ENCODE data around the gene CLMP.
"Not testable (repeated sequence)": the region's sequence is repeated elsewhere in the genome, so short reads cannot be mapped to it uniquely, and the experiment has no call there.

Gene CLMP

DNA sequence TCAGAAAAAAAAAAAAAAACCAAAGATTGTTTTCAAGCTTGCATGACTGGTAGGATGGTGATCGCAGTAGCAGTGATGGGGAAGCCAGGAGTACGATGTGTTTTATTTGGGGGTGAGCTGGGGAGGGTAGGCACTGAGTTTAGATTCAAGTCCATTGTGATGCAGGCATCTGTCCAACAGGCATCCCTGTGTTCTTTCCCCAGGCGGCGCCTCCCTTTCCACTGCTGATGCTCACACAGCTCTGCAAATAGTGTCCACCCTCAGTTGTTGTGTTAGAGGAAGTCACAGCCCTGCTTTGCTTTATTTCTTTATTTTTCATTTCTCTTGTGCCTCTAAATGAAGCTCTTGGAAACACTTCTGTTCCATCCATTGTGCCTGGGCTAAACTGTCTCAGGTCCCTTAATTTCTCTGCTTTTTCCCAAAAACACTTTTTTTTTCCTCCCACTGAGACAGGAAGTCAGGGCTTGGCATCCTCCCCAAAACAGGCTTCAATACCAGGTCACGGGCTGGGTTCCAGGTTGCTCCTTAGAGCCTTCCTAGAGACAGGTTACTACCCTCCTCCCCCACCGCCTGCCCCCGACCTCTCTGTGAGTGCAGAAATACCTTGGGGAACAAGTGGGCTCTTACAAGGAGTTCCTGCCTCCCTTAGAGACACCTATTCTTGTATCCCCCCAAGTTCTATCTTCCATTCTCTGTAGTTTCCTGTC, 94.5 kb downstream of the CLMP start:
- no peak for TF ChIP-seq POLR2A (IDR thresholded peaks at IDR 0.05; ENCODE audit: low read depth, low read length)
- FAIRE-seq (no peak), DNase-seq (ENCODE audit: insufficient read length, low spot score) (no peak)

DNA sequence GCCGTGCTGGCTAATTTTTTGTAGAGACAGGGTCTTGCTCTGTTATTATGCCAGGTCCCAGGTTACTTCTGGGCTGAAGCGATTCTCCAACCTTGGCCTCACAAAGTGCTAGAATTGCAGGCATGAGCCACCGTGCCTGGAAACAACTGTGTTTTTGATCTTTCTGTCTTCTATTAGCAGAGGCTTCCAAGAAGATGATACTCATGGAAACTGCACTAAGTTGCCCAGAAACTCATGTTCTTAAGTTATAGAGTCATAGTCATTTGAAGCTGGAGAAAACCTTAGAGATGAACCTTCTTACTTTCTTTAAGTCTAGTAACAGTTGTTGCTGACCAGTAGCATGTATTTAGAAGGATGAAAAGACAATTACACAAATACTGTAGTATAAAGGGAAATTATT, 96.1 kb downstream of the CLMP start:
- TF ChIP-seq POLR2A (IDR thresholded peaks at IDR 0.05; ENCODE audit: low read depth, low read length): no peak
- DNase-seq (ENCODE audit: insufficient read length, low spot score) (no peak), FAIRE-seq (no peak)

DNA sequence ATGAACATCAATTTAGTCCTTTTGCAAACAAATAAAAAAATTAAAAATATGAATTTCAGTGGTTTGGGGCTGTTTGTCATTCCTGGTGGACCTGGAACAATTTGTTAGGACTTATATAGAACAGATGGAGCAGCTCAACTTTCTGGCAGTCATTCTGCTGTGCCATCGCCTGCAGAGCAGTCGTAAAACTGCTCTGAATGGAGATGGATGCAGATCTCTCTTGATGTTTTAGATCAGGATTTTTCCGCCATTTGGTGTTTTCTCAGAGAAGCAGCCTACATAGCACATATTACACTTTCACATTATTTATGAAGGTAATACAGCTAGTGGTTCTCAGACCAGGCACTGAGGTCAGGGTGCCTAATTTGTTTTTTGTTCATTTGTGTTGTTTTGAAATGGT, 101.3 kb downstream of the CLMP start:
- TF ChIP-seq POLR2A (IDR thresholded peaks at IDR 0.05; ENCODE audit: low read depth, low read length): no peak
- no peak for FAIRE-seq
- DNase-seq (ENCODE audit: insufficient read length, low spot score): no peak

DNA sequence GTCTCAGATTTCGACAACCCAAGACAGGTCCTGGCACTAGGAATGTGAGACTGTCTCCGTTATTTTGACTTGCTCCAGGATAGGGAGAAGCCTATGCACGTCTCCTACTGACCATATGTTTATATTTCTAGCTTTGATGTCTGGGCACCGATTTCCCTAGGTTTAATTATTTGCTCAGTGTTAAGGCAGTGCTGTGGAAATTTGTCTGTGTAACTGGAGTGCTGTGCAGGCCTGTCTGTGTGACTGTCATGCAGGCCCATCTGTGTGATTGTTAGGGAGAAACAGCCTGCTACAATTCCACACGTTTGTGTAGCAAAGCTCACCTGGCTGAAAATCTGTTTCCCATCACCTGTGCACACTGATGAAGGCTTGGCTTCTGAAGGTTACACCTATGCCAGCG, 103.5 kb downstream of the CLMP start:
- TF ChIP-seq POLR2A (IDR thresholded peaks at IDR 0.05; ENCODE audit: low read depth, low read length): no peak
- FAIRE-seq (no peak), DNase-seq (ENCODE audit: insufficient read length, low spot score) (no peak)

DNA sequence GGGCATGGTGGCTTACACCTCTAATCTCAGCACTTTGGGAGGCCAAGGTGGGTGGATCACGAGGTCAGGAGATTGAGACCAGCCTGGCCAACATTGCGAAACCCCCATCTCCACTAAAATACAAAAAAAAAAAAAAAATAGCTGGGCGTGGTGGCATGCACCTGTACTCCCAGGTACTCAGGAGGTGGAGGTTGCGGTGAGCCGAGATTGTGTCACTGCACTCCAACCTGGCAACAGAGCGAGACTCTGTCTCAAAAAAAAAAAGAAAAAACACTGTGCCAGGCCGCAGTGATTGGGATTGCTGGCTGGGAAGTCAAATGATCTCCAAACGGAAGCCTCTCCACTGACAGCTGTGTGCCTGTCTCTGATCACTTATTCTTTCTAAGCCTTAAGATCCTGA, 104.9 kb downstream of the CLMP start:
- not testable (repeated sequence) for DNase-seq (ENCODE audit: insufficient read length, low spot score); FAIRE-seq

DNA sequence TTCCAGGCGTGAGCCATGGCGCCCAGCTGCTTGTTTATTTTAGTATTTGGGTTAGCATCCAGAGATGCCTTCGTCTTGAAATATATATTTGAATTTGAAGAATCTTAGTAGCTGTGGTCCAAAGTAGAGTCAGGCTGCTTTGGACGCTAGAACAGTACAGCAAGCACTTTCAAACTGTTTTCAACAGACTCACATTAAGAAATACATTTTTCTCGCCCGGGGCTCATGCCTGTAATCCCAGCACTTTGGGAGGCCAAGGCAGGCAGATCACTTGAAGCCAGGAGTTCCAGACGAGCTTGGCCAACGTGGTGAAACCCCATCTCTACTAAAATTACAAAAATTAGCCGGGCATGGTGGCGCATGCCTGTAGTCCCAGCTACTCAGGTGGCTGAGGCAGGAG, 106.2 kb downstream of the CLMP start:
- not testable (repeated sequence) for DNase-seq (ENCODE audit: insufficient read length, low spot score); FAIRE-seq

DNA sequence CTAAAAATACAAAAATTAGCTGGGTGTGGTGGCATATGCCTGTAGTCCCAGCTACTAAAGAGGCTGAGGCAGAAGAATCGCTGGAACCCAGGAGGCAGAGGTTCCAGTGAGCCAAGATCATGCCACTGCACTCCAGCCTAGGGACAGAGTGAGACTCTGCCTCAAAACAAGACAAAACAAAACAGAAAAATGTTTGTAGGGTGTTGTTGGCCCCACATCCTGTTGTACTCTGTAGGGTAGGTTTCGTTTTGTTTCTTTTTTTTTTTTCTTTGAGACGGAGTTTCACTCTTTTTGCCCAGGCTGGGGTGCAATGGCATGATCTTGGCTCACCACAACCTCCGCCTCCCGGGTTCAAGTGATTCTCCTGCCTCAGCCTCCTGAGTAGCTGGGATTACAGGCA, 107.4 kb downstream of the CLMP start:
- DNase-seq (ENCODE audit: insufficient read length, low spot score); FAIRE-seq: not testable (repeated sequence)

DNA sequence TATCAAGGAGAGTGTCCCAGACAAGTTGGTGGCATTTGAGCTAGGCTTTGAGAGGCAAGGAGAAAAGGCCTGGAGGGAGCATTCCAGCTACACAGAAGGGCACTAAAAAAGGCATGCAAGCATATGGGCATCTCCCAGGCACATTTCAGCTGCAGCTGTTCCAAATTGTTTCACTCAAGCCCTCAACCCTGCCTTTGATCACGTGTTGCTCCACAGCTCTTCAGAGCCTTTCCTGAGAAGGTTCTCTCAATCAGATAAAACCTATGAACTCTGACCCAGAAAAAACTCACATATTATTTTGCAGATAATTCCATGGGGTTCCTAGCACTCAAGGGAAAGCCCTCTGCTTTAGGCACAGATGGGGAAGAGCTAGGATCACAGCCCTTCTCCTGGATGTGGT, 108.7 kb downstream of the CLMP start:
- TF ChIP-seq POLR2A (IDR thresholded peaks at IDR 0.05; ENCODE audit: low read depth, low read length): no peak
- DNase-seq (ENCODE audit: insufficient read length, low spot score): no peak
- no peak for FAIRE-seq

DNA sequence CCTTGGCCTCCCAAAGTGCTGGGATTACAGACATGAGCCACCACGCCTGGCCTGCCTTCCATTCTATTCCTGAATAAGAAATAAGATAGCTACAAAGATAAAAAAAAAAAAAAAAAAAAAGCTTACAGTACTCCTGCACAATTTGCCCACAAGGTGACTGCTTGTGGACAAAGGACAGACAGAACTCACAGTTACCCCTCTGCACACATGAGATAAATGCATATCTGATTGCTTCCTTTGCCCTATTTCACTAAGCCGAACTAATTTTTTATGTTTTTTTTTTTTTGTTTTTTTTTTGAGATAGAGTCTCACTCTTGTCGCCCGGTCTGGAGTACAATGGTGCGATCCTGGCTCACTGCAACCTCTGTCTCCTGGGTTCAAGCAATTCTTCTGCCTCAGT, 109.6 kb downstream of the CLMP start:
- no peak for TF ChIP-seq POLR2A (IDR thresholded peaks at IDR 0.05; ENCODE audit: low read depth, low read length)
- no peak for FAIRE-seq
- DNase-seq (ENCODE audit: insufficient read length, low spot score): no peak

DNA sequence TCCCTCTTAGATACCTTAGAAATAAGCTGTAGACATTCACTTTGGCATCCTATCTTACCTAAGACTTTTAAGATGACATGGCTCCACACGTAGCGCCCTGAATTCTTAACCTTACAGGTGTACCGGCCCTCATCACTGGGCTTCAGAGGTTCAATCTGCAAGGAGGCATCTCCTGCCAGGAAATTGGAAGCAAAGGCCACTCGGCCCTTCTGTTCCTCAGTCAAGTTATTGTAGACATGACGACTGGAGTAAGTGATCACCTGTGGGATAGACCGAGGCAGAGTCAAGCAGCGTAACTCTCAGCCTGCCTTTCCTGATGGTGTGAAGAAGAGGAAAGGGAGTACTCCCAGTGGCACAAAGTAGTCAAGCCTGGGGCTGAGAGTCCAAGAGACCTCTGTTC, 110.6 kb downstream of the CLMP start:
- TF ChIP-seq POLR2A (IDR thresholded peaks at IDR 0.05; ENCODE audit: low read depth, low read length): no peak
- DNase-seq (ENCODE audit: insufficient read length, low spot score): no peak
- FAIRE-seq: no peak

DNA sequence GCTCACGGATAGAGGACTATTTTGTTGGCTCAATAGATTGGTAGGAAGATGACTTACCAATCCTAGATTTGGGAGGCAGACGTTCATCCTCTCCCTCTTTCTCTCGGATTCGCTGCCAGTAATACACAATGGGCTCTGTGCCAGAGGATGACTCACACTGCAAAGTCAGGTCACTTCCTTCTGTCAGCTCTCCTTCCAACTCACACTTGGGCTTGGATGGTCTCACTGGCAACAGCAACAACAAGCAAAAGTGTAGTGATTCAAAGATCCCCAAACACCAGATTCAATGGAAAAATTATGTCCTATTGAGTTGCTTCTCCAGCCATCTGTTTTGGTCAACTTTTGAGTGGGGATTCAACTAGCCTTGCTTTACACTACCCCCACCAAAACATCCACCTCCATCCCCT, 111.4 kb downstream of the CLMP start:
- DNase-seq (ENCODE audit: insufficient read length, low spot score): peak; percentile 60
- no peak for TF ChIP-seq POLR2A (IDR thresholded peaks at IDR 0.05; ENCODE audit: low read depth, low read length)
- peak; percentile 98 for FAIRE-seq

DNA sequence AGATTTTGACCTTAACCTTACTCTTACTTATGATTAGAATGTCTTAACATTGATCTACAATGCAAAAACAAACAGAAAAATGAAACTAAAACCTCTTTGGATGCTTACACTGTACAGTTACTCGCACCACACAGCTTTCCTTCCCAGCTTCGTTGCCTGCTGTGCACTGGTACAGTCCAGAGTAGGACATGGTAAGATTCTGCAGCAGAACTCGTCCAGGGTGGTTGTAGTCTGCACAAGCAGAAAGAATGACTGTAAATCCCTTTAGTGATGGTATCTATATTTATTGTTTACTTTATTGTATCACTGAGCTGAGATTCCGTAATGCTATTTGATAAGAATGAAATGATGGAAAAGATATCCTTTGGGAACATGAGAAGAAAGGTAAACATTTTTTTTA, 112.1 kb downstream of the CLMP start:
- TF ChIP-seq POLR2A (IDR thresholded peaks at IDR 0.05; ENCODE audit: low read depth, low read length): no peak
- FAIRE-seq: no peak

DNA sequence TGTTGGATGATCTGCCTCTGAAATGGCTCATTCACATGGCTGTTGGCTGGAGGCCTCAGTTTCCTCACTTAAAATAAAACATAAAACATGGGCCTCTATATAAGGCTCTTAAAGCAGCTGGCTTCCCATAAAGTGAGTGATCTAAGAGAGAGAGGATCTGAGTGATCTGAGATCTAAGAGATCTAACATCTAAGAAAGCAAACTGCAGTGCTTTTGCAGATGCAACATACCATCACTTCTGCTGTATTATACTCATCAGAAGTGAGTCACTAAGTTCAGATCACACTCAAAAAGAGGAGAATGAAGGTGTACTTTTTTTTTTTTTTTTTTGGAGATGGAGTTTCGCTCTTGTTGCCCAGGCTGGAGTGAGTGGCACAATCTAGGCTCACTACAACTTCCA, 115.0 kb downstream of the CLMP start:
- no peak for TF ChIP-seq POLR2A (IDR thresholded peaks at IDR 0.05; ENCODE audit: low read depth, low read length)
- FAIRE-seq (no peak), DNase-seq (ENCODE audit: insufficient read length, low spot score) (no peak)

More for the DNA sequence above, 112.1 kb downstream of the CLMP start:
- DNase-seq (ENCODE audit: insufficient read length, low spot score): no peak

DNA sequence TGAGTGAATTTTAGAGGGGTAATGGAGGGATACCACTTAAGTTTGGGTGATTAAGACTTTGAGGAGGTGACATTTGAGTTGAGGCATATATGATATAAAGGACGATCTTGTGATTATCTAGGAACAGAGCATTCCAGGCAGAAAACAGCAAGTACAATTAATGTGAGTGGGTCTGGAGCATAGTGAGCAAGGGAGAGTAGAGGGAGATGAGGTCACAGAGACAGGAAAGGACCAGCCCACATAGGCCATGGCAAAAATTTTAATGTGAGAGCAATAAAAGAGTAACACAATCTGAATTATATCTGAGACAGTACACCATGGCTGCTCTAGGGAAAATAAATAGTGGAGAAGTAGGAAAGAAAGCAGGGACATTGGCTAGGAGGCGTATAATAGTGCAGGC, 118.6 kb downstream of the CLMP start:
- TF ChIP-seq POLR2A (IDR thresholded peaks at IDR 0.05; ENCODE audit: low read depth, low read length): no peak
- DNase-seq (ENCODE audit: insufficient read length, low spot score): no peak
- FAIRE-seq: no peak

DNA sequence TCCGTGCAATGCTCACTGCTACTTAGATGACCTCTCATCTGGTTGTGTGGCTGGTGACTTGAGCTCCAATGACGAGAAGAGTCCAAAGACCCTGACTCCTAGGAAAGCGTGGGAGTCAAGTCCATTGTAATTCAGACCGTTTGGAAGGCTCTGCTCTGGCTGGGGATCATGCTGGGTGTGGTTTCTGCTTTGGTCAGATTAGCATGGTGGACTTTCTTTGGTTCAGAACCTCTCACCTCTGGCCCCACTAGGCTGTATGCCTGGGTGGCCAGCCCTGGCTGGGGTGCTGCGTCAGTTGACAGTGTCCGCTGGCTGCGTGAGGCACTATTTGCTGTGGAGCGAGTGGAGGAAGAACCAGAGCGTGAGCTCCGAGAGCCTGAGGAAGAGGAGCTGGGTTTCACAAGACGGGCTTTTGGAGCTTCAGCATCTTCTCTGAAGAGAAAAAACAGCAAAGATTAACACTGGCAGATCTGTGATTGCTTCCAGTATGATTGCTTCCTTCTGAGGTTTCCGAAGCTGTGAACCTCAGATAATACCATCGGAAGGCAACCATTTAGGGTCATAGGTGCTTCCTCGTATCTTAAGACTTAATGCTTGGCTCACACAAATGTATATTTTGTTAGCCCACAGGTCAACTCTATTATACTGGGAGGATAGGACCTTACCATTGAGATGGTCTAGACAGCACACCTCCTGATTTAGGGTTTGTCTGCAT, 121.5 kb downstream of the CLMP start:
- FAIRE-seq: no peak
- no peak for DNase-seq (ENCODE audit: insufficient read length, low spot score)
- no peak for TF ChIP-seq POLR2A (IDR thresholded peaks at IDR 0.05; ENCODE audit: low read depth, low read length)

All from H54 (cell line).